HepG2 (cell line): ENCODE measurements around the gene GAL3ST3. TPM values are rescaled to one million over a fixed set of nuclear protein-coding genes. Genes with fewer than 3 reads are reported as not detected.

Source experiments
- ARID4A ChIP-seq: sonication (generic); formaldehyde crosslinking; IDR thresholded peaks from 2 replicates; pipeline ENCODE4 v1.5.0; 2020; ENCODE audit warnings: mild to moderate bottlenecking, missing genetic modification reagents, borderline replicate concordance
- ATF7-NPFF ChIP-seq: sonication (generic); formaldehyde crosslinking; IDR thresholded peaks from 2 replicates; pipeline ENCODE4 v1.8.1; 2023; ENCODE audit warnings: mild to moderate bottlenecking, low read depth, missing genetic modification reagents, moderate library complexity
- CEBPZ ChIP-seq: IDR thresholded peaks from 2 replicates; pipeline ENCODE4 v1.6.1; 2012; ENCODE audit warnings: low read length, improper control_type of control experiment
- KDM5B ChIP-seq: sonication (generic); formaldehyde crosslinking; IDR thresholded peaks from 2 replicates; pipeline ENCODE4 v1.4.0; 2020; ENCODE audit warnings: missing genetic modification reagents, mild to moderate bottlenecking, borderline replicate concordance
- MEIS2 ChIP-seq: sonication (generic); formaldehyde crosslinking; IDR thresholded peaks from 2 replicates; pipeline ENCODE4 v1.9.0; 2021; ENCODE audit warnings: mild to moderate bottlenecking, missing genetic modification reagents
- ONECUT2 ChIP-seq: sonication (generic); formaldehyde crosslinking; IDR thresholded peaks from 2 replicates; pipeline ENCODE4 v1.4.0; 2020; ENCODE audit warnings: missing genetic modification reagents
- PRPF4 ChIP-seq: fragments of 200-400 bp; formaldehyde crosslinking; IDR thresholded peaks from 2 replicates; pipeline ENCODE4 v1.6.1; 2016; ENCODE audit warnings: low read length, low read depth; ENCODE audit not compliant: poor library complexity, severe bottlenecking
- SP140L ChIP-seq: sonication (generic); formaldehyde crosslinking; IDR thresholded peaks from 2 replicates; pipeline ENCODE4 v1.4.0; 2020; ENCODE audit warnings: missing genetic modification reagents, borderline replicate concordance
- ZBTB49 ChIP-seq: sonication (generic); formaldehyde crosslinking; IDR thresholded peaks from 2 replicates; pipeline ENCODE4 v1.4.0; 2020; ENCODE audit warnings: missing genetic modification reagents, borderline replicate concordance
- ZNF121 ChIP-seq: sonication (generic); formaldehyde crosslinking; IDR thresholded peaks from 2 replicates; pipeline ENCODE4 v1.5.0; 2020; ENCODE audit warnings: mild to moderate bottlenecking, missing genetic modification reagents
- ZNF574 ChIP-seq: sonication (generic); formaldehyde crosslinking; IDR thresholded peaks from 2 replicates; pipeline ENCODE4 v1.4.0; 2020; ENCODE audit warnings: missing genetic modification reagents
- ZNF597 ChIP-seq: sonication (generic); formaldehyde crosslinking; IDR thresholded peaks from 2 replicates; pipeline ENCODE4 v1.5.0; 2020; ENCODE audit warnings: missing genetic modification reagents
- polyA plus RNA-seq, 8 experiments: library from polyadenylated mRNA; depleted of rRNA in 3 of 8; stranded (reverse) in 7 of 8; unstranded in 1 of 8; fragments of >200 nt; fragmentation: Illumina TruSeq in 4 of 8; extraction: Trizol in 4 of 8; gene quantifications; 2 replicates each; pipeline versions ENCODE4 v1.2.1 to v1.2.3, GENCODE V29; 2011 to 2016; ENCODE audit warnings: low read depth in 4 of 8, missing spikeins in 1 of 8, mixed read lengths in 1 of 8; ENCODE audit not compliant: insufficient read depth in 1 of 8
- total RNA-seq, 5 experiments: library from RNA; depleted of rRNA; stranded (reverse); fragments of >200 nt; fragmentation: Illumina TruSeq; extraction: Trizol; gene quantifications; 2 replicates each; pipeline ENCODE4 v1.2.3, GENCODE V29; 2016; ENCODE audit warnings: low read depth in 1 of 5

GAL3ST3 gene
- total and polyA plus RNA-seq, 2 of the 13 experiments (the other 11 are each of a cell fraction or from before 2014, with no cell fraction given): not detected

GRCh38 chr11:66069715-66070603, 21.0 kb upstream of the GAL3ST3 start, which contains the start of gene PACS1 (continued):
- TF ChIP-seq ZNF597 (CRISPR knock-in tag) (no peak), ZNF121 (CRISPR knock-in tag) (no peak), MEIS2 (CRISPR knock-in tag) (no peak), ARID4A (CRISPR knock-in tag) (no peak), ONECUT2 (no peak), SP140L (CRISPR knock-in tag) (no peak), CEBPZ (no peak), ZBTB49 (no peak), ATF7-NPFF (no peak; the same call in 1 of the 2 replicates), ZNF574 (CRISPR knock-in tag) (no peak), KDM5B (CRISPR knock-in tag) (no peak; the same call in 1 of the 2 replicates), PRPF4 (no peak)
